Measurements from ENCODE around the gene CAPN2.
A peak's percentile ranks its signal among the peaks of the same experiment; 100 is the strongest.

GRCh38 chr1:223748773-223749733 is 36.7 kb downstream of the CAPN2 start:
- TF ChIP-seq, protein P1, sequence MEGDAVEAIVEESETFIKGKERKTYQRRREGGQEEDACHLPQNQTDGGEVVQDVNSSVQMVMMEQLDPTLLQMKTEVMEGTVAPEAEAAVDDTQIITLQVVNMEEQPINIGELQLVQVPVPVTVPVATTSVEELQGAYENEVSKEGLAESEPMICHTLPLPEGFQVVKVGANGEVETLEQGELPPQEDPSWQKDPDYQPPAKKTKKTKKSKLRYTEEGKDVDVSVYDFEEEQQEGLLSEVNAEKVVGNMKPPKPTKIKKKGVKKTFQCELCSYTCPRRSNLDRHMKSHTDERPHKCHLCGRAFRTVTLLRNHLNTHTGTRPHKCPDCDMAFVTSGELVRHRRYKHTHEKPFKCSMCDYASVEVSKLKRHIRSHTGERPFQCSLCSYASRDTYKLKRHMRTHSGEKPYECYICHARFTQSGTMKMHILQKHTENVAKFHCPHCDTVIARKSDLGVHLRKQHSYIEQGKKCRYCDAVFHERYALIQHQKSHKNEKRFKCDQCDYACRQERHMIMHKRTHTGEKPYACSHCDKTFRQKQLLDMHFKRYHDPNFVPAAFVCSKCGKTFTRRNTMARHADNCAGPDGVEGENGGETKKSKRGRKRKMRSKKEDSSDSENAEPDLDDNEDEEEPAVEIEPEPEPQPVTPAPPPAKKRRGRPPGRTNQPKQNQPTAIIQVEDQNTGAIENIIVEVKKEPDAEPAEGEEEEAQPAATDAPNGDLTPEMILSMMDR (conservative IDR thresholded peaks at IDR 0.05; ENCODE audit: low read depth, low read length) = peak; percentile 95
- no peak for TF ChIP-seq EZH2 (IDR thresholded peaks at IDR 0.05; ENCODE audit: low read length, unreplicated experiment)
